ENCODE measurements around the gene MEGF10.

Gene MEGF10

GRCh38 chr5:127363403-127363802, 72.8 kb downstream of the MEGF10 start:
- no peak overlapping the region for H3K27ac ChIP-seq (ENCODE audit: low read depth, low read length)
- no peak overlapping the region for H3K9ac ChIP-seq (ENCODE audit: low read length)
- no peaks in the 10 kb centered on the region for H3K27me3 ChIP-seq (ENCODE audit: control insufficient read depth, insufficient read depth, low read length)
- H3K36me3 ChIP-seq (ENCODE audit: control insufficient read depth, insufficient read depth, low read length), result no peaks in the 10 kb centered on the region
- no peak overlapping the region for H3K4me3 ChIP-seq (ENCODE audit: low read length)
- no peaks in the 10 kb centered on the region for H3K4me1 ChIP-seq (ENCODE audit: control insufficient read depth, insufficient read depth, low read length)

GRCh38 chr5:127367029-127367428, 76.4 kb downstream of the MEGF10 start:
- H3K27ac ChIP-seq (ENCODE audit: low read depth, low read length), result no peak overlapping the region
- no peaks in the 10 kb centered on the region for H3K27me3 ChIP-seq (ENCODE audit: control insufficient read depth, insufficient read depth, low read length)
- no peak overlapping the region for H3K9ac ChIP-seq (ENCODE audit: low read length)
- H3K4me3 ChIP-seq (ENCODE audit: low read length), result no peak overlapping the region
- no peaks in the 10 kb centered on the region for H3K36me3 ChIP-seq (ENCODE audit: control insufficient read depth, insufficient read depth, low read length)
- H3K4me1 ChIP-seq (ENCODE audit: control insufficient read depth, insufficient read depth, low read length), result no peaks in the 10 kb centered on the region

- H3K4me3 ChIP-seq (ENCODE audit: low read length), result no peak overlapping the region
These were observed 77.4 kb downstream of the MEGF10 start for GRCh38 chr5:127367946-127368465.

GRCh38 chr5:127369796-127370195, 79.2 kb downstream of the MEGF10 start:
- no peak overlapping the region for H3K27ac ChIP-seq (ENCODE audit: low read depth, low read length)
- no peaks in the 10 kb centered on the region for H3K27me3 ChIP-seq (ENCODE audit: control insufficient read depth, insufficient read depth, low read length)
- H3K36me3 ChIP-seq (ENCODE audit: control insufficient read depth, insufficient read depth, low read length), result no peaks in the 10 kb centered on the region
- no peak overlapping the region for H3K4me3 ChIP-seq (ENCODE audit: low read length)
- H3K4me1 ChIP-seq (ENCODE audit: control insufficient read depth, insufficient read depth, low read length), result no peaks in the 10 kb centered on the region
- no peak overlapping the region for H3K9ac ChIP-seq (ENCODE audit: low read length)

More at GRCh38 chr5:127367946-127368465, 77.4 kb downstream of the MEGF10 start:
- Histone ChIP-seq H3K36me3 (ENCODE audit: control insufficient read depth, insufficient read depth, low read length) (no peaks in the 10 kb centered on the region), H3K9ac (ENCODE audit: low read length) (no peak overlapping the region), H3K27me3 (ENCODE audit: control insufficient read depth, insufficient read depth, low read length) (no peaks in the 10 kb centered on the region), H3K27ac (ENCODE audit: low read depth, low read length) (no peak overlapping the region), H3K4me1 (ENCODE audit: control insufficient read depth, insufficient read depth, low read length) (no peaks in the 10 kb centered on the region)

GRCh38 chr5:127370631-127371030, 80.0 kb downstream of the MEGF10 start:
- no peaks in the 10 kb centered on the region for H3K36me3 ChIP-seq (ENCODE audit: control insufficient read depth, insufficient read depth, low read length)
- no peak overlapping the region for H3K27ac ChIP-seq (ENCODE audit: low read depth, low read length)
- no peaks in the 10 kb centered on the region for H3K27me3 ChIP-seq (ENCODE audit: control insufficient read depth, insufficient read depth, low read length)
- H3K4me1 ChIP-seq (ENCODE audit: control insufficient read depth, insufficient read depth, low read length), result no peaks in the 10 kb centered on the region
- H3K4me3 ChIP-seq (ENCODE audit: low read length), result no peak overlapping the region
- H3K9ac ChIP-seq (ENCODE audit: low read length), result no peak overlapping the region

GRCh38 chr5:127373858-127374491, 83.4 kb downstream of the MEGF10 start:
- Histone ChIP-seq H3K9ac (ENCODE audit: low read length) (no peak overlapping the region), H3K4me1 (ENCODE audit: control insufficient read depth, insufficient read depth, low read length) (no peaks in the 10 kb centered on the region), H3K27me3 (ENCODE audit: control insufficient read depth, insufficient read depth, low read length) (no peaks in the 10 kb centered on the region), H3K36me3 (ENCODE audit: control insufficient read depth, insufficient read depth, low read length) (no peaks in the 10 kb centered on the region), H3K27ac (ENCODE audit: low read depth, low read length) (no peak overlapping the region), H3K4me3 (ENCODE audit: low read length) (no peak overlapping the region)

- no peaks in the 10 kb centered on the region for H3K27me3 ChIP-seq (ENCODE audit: control insufficient read depth, insufficient read depth, low read length)
- H3K4me1 ChIP-seq (ENCODE audit: control insufficient read depth, insufficient read depth, low read length), result no peaks in the 10 kb centered on the region
- H3K36me3 ChIP-seq (ENCODE audit: control insufficient read depth, insufficient read depth, low read length), result no peaks in the 10 kb centered on the region
- no peak overlapping the region for H3K4me3 ChIP-seq (ENCODE audit: low read length)
- no peak overlapping the region for H3K27ac ChIP-seq (ENCODE audit: low read depth, low read length)
- H3K9ac ChIP-seq (ENCODE audit: low read length), result no peak overlapping the region
These were observed 84.5 kb downstream of the MEGF10 start for GRCh38 chr5:127375124-127375523.

- no peaks in the 10 kb centered on the region for H3K4me1 ChIP-seq (ENCODE audit: control insufficient read depth, insufficient read depth, low read length)
- no peaks in the 10 kb centered on the region for H3K27me3 ChIP-seq (ENCODE audit: control insufficient read depth, insufficient read depth, low read length)
- no peaks in the 10 kb centered on the region for H3K36me3 ChIP-seq (ENCODE audit: control insufficient read depth, insufficient read depth, low read length)
- H3K9ac ChIP-seq (ENCODE audit: low read length), result no peak overlapping the region
- no peak overlapping the region for H3K27ac ChIP-seq (ENCODE audit: low read depth, low read length)
- no peak overlapping the region for H3K4me3 ChIP-seq (ENCODE audit: low read length)
These were observed 85.0 kb downstream of the MEGF10 start for GRCh38 chr5:127375544-127376091.

- Histone ChIP-seq H3K4me1 (ENCODE audit: control insufficient read depth, insufficient read depth, low read length) (no peaks in the 10 kb centered on the region), H3K36me3 (ENCODE audit: control insufficient read depth, insufficient read depth, low read length) (no peaks in the 10 kb centered on the region), H3K9ac (ENCODE audit: low read length) (no peak overlapping the region), H3K4me3 (ENCODE audit: low read length) (no peak overlapping the region), H3K27me3 (ENCODE audit: control insufficient read depth, insufficient read depth, low read length) (no peaks in the 10 kb centered on the region), H3K27ac (ENCODE audit: low read depth, low read length) (no peak overlapping the region)
These were observed 87.1 kb downstream of the MEGF10 start for GRCh38 chr5:127377651-127378050.

GRCh38 chr5:127385936-127386335, 95.3 kb downstream of the MEGF10 start:
- no peaks in the 10 kb centered on the region for H3K36me3 ChIP-seq (ENCODE audit: control insufficient read depth, insufficient read depth, low read length)
- no peaks in the 10 kb centered on the region for H3K4me1 ChIP-seq (ENCODE audit: control insufficient read depth, insufficient read depth, low read length)
- no peak overlapping the region for H3K27ac ChIP-seq (ENCODE audit: low read depth, low read length)
- no peaks in the 10 kb centered on the region for H3K27me3 ChIP-seq (ENCODE audit: control insufficient read depth, insufficient read depth, low read length)
- H3K4me3 ChIP-seq (ENCODE audit: low read length), result no peak overlapping the region
- no peak overlapping the region for H3K9ac ChIP-seq (ENCODE audit: low read length)

GRCh38 chr5:127386557-127386956, 96.0 kb downstream of the MEGF10 start:
- Histone ChIP-seq H3K9ac (ENCODE audit: low read length) (no peak overlapping the region), H3K4me1 (ENCODE audit: control insufficient read depth, insufficient read depth, low read length) (no peaks in the 10 kb centered on the region), H3K27me3 (ENCODE audit: control insufficient read depth, insufficient read depth, low read length) (no peaks in the 10 kb centered on the region)

GRCh38 chr5:127389601-127390000, 99.0 kb downstream of the MEGF10 start:
- Histone ChIP-seq H3K27ac (ENCODE audit: low read depth, low read length) (no peak overlapping the region), H3K36me3 (ENCODE audit: control insufficient read depth, insufficient read depth, low read length) (no peaks in the 10 kb centered on the region), H3K27me3 (ENCODE audit: control insufficient read depth, insufficient read depth, low read length) (no peaks in the 10 kb centered on the region), H3K4me1 (ENCODE audit: control insufficient read depth, insufficient read depth, low read length) (no peaks in the 10 kb centered on the region), H3K9ac (ENCODE audit: low read length) (no peak overlapping the region), H3K4me3 (ENCODE audit: low read length) (no peak overlapping the region)

More at GRCh38 chr5:127386557-127386956, 96.0 kb downstream of the MEGF10 start:
- Histone ChIP-seq H3K27ac (ENCODE audit: low read depth, low read length) (no peak overlapping the region), H3K4me3 (ENCODE audit: low read length) (no peak overlapping the region), H3K36me3 (ENCODE audit: control insufficient read depth, insufficient read depth, low read length) (no peaks in the 10 kb centered on the region)

- Histone ChIP-seq H3K9ac (ENCODE audit: low read length) (no peak overlapping the region), H3K4me3 (ENCODE audit: low read length) (no peak overlapping the region), H3K27ac (ENCODE audit: low read depth, low read length) (no peak overlapping the region), H3K27me3 (ENCODE audit: control insufficient read depth, insufficient read depth, low read length) (no peaks in the 10 kb centered on the region), H3K36me3 (ENCODE audit: control insufficient read depth, insufficient read depth, low read length) (no peaks in the 10 kb centered on the region), H3K4me1 (ENCODE audit: control insufficient read depth, insufficient read depth, low read length) (no peaks in the 10 kb centered on the region)
These were observed 102.2 kb downstream of the MEGF10 start for GRCh38 chr5:127392762-127393161.
